Measurements from ENCODE around the gene PRSS3.
"Not testable (repeated sequence)": the region's sequence is repeated elsewhere in the genome, so short reads cannot be mapped to it uniquely, and the experiment has no call there.

PRSS3 gene

GRCh38 chr9:33795281-33795680 lies at the start of gene PRSS3:
Gene PRSS3 (plus strand): TSS chr9:33795561. CDS start chr9:33795574, 13 bp downstream.
- Histone ChIP-seq H3K4me1 (no peaks in the 10 kb centered on the region), H3K4me3 (ENCODE audit: low read depth, low read length) (no peak within 1 kb of the TSS)

GRCh38 chr9:33748633-33749304 lies 46.6 kb upstream of the PRSS3 start:
- no peak for TF ChIP-seq CTCF (IDR thresholded peaks at IDR 0.05)
- Histone ChIP-seq H3K9ac (no peak overlapping the region), H3K9me3 (ENCODE audit: control insufficient read depth, low read length) (no peaks in the 10 kb centered on the region), H3K36me3 (ENCODE audit: control insufficient read depth, insufficient read depth, low read length) (no peaks in the 10 kb centered on the region), H3K27ac (no peak overlapping the region), H3K79me2 (no peaks in the 10 kb centered on the region), H3K4me1 (no peaks in the 10 kb centered on the region), H3K27me3 (ENCODE audit: control insufficient read depth, insufficient read depth, low read length) (no peaks in the 10 kb centered on the region), H2AFZ (no peak overlapping the region), H3K4me2 (ENCODE audit: low read length) (no peak overlapping the region), H3K4me3 (ENCODE audit: low read depth, low read length) (no peak overlapping the region)

More at GRCh38 chr9:33795281-33795680, at the start of gene PRSS3:
- H3K27ac ChIP-seq = no peak within 1 kb of the TSS
- no peaks in the 10 kb centered on the region for H3K27me3 ChIP-seq (ENCODE audit: control insufficient read depth, insufficient read depth, low read length)
- H3K9me3 ChIP-seq (ENCODE audit: control insufficient read depth, low read length) = no peaks in the 10 kb centered on the region
- TF ChIP-seq CTCF (IDR thresholded peaks at IDR 0.05) = no peak
- no peaks in the 10 kb centered on the region for H3K36me3 ChIP-seq (ENCODE audit: control insufficient read depth, insufficient read depth, low read length)
- no peak within 1 kb of the TSS for H3K9ac ChIP-seq
- H3K79me2 ChIP-seq = no peaks in the 10 kb centered on the region
- no peak within 1 kb of the TSS for H2AFZ ChIP-seq
- no peak within 1 kb of the TSS for H3K4me2 ChIP-seq (ENCODE audit: low read length)

DNA sequence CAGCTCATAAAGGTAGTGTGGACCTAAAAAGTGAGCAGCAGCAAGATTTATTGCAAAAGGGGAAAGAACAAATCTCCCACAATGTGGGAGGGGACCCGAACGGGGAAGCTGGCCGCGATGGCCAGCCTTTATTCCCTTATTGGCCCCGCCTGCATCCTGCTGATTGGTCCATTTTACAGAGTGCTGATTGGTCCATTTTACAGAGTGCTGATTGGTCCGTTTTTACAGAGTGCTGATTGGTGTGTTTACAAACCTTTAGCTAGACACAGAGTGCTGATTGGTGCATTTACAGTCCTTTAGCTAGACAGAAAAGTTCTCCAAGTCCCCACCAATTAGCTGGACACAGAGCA lies 46.1 kb upstream of the PRSS3 start:
- not testable (repeated sequence) for H3K9ac ChIP-seq; H3K4me2 ChIP-seq (ENCODE audit: low read length); H3K27ac ChIP-seq; H3K79me2 ChIP-seq; H3K36me3 ChIP-seq (ENCODE audit: control insufficient read depth, insufficient read depth, low read length); H3K9me3 ChIP-seq (ENCODE audit: control insufficient read depth, low read length); H2AFZ ChIP-seq; H3K4me3 ChIP-seq (ENCODE audit: low read depth, low read length); H3K27me3 ChIP-seq (ENCODE audit: control insufficient read depth, insufficient read depth, low read length); H3K4me1 ChIP-seq

GRCh38 chr9:33750307-33750838 lies 45.0 kb upstream of the PRSS3 start:
- no peak overlapping the region for H3K27ac ChIP-seq
- H3K4me2 ChIP-seq (ENCODE audit: low read length) = no peak overlapping the region
- no peaks in the 10 kb centered on the region for H3K79me2 ChIP-seq
- no peak overlapping the region for H2AFZ ChIP-seq
- no peak for TF ChIP-seq CTCF (IDR thresholded peaks at IDR 0.05)
- H3K36me3 ChIP-seq (ENCODE audit: control insufficient read depth, insufficient read depth, low read length) = no peaks in the 10 kb centered on the region
- no peaks in the 10 kb centered on the region for H3K4me1 ChIP-seq
- no peaks in the 10 kb centered on the region for H3K27me3 ChIP-seq (ENCODE audit: control insufficient read depth, insufficient read depth, low read length)
- H3K9ac ChIP-seq = no peak overlapping the region
- H3K9me3 ChIP-seq (ENCODE audit: control insufficient read depth, low read length) = no peaks in the 10 kb centered on the region
- no peak overlapping the region for H3K4me3 ChIP-seq (ENCODE audit: low read depth, low read length)

DNA sequence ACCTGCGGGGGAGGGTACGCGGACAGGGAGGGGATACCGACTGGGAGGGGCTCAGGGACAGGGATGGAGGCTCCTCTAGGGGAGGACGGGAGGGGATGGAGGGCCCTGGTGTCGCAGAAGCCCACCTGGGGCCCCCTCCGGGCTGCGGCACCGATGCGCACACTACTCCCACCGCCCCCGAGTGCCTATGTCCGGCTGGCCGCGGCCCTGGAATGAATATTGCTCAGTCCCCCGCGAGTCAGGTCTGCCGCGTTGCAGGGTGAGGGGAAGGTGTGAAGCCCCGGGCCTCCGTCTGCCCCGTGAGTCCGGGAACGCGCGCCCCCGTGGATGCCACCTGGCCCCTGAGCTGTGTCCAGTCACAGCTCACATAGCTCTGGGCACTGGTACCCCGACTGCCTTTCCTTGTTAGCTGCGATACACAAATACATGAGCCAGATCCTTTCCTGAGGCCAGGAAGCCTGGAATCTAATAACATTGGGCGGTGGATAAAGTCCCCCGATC lies 44.5 kb upstream of the PRSS3 start:
- H3K9me3 ChIP-seq (ENCODE audit: control insufficient read depth, low read length) = no peaks in the 10 kb centered on the region
- no peaks in the 10 kb centered on the region for H3K4me1 ChIP-seq
- no peaks in the 10 kb centered on the region for H3K79me2 ChIP-seq
- no peaks in the 10 kb centered on the region for H3K27me3 ChIP-seq (ENCODE audit: control insufficient read depth, insufficient read depth, low read length)
- no peak overlapping the region for H3K4me2 ChIP-seq (ENCODE audit: low read length)
- H3K9ac ChIP-seq = no peak overlapping the region
- no peak overlapping the region for H3K27ac ChIP-seq
- H3K4me3 ChIP-seq (ENCODE audit: low read depth, low read length) = no peak overlapping the region
- no peaks in the 10 kb centered on the region for H3K36me3 ChIP-seq (ENCODE audit: control insufficient read depth, insufficient read depth, low read length)
- no peak for TF ChIP-seq CTCF (IDR thresholded peaks at IDR 0.05)
- no peak overlapping the region for H2AFZ ChIP-seq

All from parathyroid adenoma (tissue), 2 donors.